H1 (cell line): ENCODE results near the gene LMAN1.

Experiments used
- CREB1 ChIP-seq: IDR thresholded peaks from 2 replicates; pipeline ENCODE4 v1.6.1; 2012; ENCODE audit warnings: inconsistent platforms
- EP300 ChIP-seq, 2 experiments: IDR thresholded peaks; 1 replicate in 1 of 2; 2 replicates in 1 of 2; pipeline ENCODE4 v1.6.1; 2011 to 2012; ENCODE audit warnings: low read depth in 2 of 2, low read length in 2 of 2, mild to moderate bottlenecking in 2 of 2, borderline replicate concordance in 1 of 2, inconsistent platforms in 1 of 2, moderate library complexity in 1 of 2
- EZH2 ChIP-seq: fragments of 200-600 bp; sonication (generic); IDR thresholded peaks from 2 replicates; pipeline ENCODE4 v1.7.1; 2012; ENCODE audit warnings: low read depth, mild to moderate bottlenecking, moderate library complexity, low read length, inconsistent platforms; ENCODE audit not compliant: severe bottlenecking
- GTF2F1 ChIP-seq: IDR thresholded peaks from 2 replicates; pipeline ENCODE4 v1.6.1; 2012; ENCODE audit warnings: low read depth, low read length, improper control_type of control experiment, borderline replicate concordance
- KDM4A ChIP-seq: IDR thresholded peaks from one replicate; pipeline ENCODE4 v1.7.1; 2012; ENCODE audit warnings: low read depth, mild to moderate bottlenecking, moderate library complexity, low read length, inconsistent platforms; ENCODE audit not compliant: severe bottlenecking
- POLR2A ChIP-seq, 2 experiments: IDR thresholded peaks; 1 replicate in 1 of 2; 2 replicates in 1 of 2; pipeline ENCODE4 v1.6.1; 2011; ENCODE audit warnings: low read depth in 2 of 2, low read length in 2 of 2, mild to moderate bottlenecking in 2 of 2; ENCODE audit errors: control extremely low read depth in 1 of 2
- POLR2AphosphoS5 ChIP-seq: IDR thresholded peaks from 2 replicates; pipeline ENCODE4 v1.6.1; 2011; ENCODE audit warnings: low read depth, low read length
- RAD21 ChIP-seq, 2 experiments: IDR thresholded peaks in 1 of 2; conservative IDR thresholded peaks in 1 of 2; 2 replicates each; pipeline ENCODE4 v1.6.1; 2011; ENCODE audit warnings: low read depth in 2 of 2, low read length in 2 of 2, improper control_type of control experiment in 1 of 2, inconsistent platforms in 1 of 2, mild to moderate bottlenecking in 1 of 2, moderate library complexity in 1 of 2
- SP4 ChIP-seq: IDR thresholded peaks from 2 replicates; pipeline ENCODE4 v1.6.1; 2012; ENCODE audit warnings: low read length, inconsistent platforms
- TAF1 ChIP-seq: IDR thresholded peaks from 2 replicates; pipeline ENCODE4 v1.6.1; 2011; ENCODE audit warnings: mild to moderate bottlenecking, low read depth, low read length
- USF2 ChIP-seq: IDR thresholded peaks from 2 replicates; pipeline ENCODE4 v1.6.1; 2011; ENCODE audit warnings: low read length, improper control_type of control experiment
- YY1 ChIP-seq: IDR thresholded peaks from 2 replicates; pipeline ENCODE4 v1.6.1; 2011; ENCODE audit warnings: low read depth, mild to moderate bottlenecking, low read length
- ZNF274 ChIP-seq: IDR thresholded peaks from 2 replicates; pipeline ENCODE4 v1.7.0; 2012; ENCODE audit warnings: low read length, borderline replicate concordance; ENCODE audit errors: extremely low read depth
- TF ChIP-seq, protein P1 (sequence below), 3 experiments: IDR thresholded peaks; 1 replicate in 2 of 3; 2 replicates in 1 of 3; pipeline versions ENCODE4 v1.5.1 to v1.6.1; 2011; ENCODE audit warnings: low read length in 3 of 3, mild to moderate bottlenecking in 3 of 3, inconsistent platforms in 2 of 3, low read depth in 1 of 3, moderate library complexity in 1 of 3; ENCODE audit not compliant: insufficient read depth in 1 of 3; ENCODE audit errors: control extremely low read depth in 1 of 3

- TF ChIP-seq SP4 = no peak
- TF ChIP-seq KDM4A = no peak
- TF ChIP-seq, protein P1, sequence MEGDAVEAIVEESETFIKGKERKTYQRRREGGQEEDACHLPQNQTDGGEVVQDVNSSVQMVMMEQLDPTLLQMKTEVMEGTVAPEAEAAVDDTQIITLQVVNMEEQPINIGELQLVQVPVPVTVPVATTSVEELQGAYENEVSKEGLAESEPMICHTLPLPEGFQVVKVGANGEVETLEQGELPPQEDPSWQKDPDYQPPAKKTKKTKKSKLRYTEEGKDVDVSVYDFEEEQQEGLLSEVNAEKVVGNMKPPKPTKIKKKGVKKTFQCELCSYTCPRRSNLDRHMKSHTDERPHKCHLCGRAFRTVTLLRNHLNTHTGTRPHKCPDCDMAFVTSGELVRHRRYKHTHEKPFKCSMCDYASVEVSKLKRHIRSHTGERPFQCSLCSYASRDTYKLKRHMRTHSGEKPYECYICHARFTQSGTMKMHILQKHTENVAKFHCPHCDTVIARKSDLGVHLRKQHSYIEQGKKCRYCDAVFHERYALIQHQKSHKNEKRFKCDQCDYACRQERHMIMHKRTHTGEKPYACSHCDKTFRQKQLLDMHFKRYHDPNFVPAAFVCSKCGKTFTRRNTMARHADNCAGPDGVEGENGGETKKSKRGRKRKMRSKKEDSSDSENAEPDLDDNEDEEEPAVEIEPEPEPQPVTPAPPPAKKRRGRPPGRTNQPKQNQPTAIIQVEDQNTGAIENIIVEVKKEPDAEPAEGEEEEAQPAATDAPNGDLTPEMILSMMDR (IDR thresholded peaks at IDR 0.05; ENCODE audit: control extremely low read depth in 1 of 3, insufficient read depth in 1 of 3, low read depth in 1 of 3, low read length in 3 of 3) = no peak
- no peak for TF ChIP-seq POLR2A (IDR thresholded peaks at IDR 0.05; ENCODE audit: control extremely low read depth in 1 of 2, low read depth in 2 of 2, low read length in 2 of 2)
- no peak for TF ChIP-seq TAF1
- TF ChIP-seq POLR2AphosphoS5 = no peak
- TF ChIP-seq RAD21 (IDR thresholded peaks at IDR 0.05 in 1 of 2, conservative IDR thresholded peaks at IDR 0.05 in 1 of 2; ENCODE audit: low read depth in 2 of 2, low read length in 2 of 2) = no peak
- no peak for TF ChIP-seq ZNF274
- TF ChIP-seq YY1 = no peak
- no peak for TF ChIP-seq USF2
- TF ChIP-seq EZH2 = no peak
- TF ChIP-seq GTF2F1 = no peak
- no peak for TF ChIP-seq CREB1
- TF ChIP-seq EP300 (IDR thresholded peaks at IDR 0.05; ENCODE audit: borderline replicate concordance in 1 of 2, low read depth in 2 of 2, low read length in 2 of 2) = no peak
Measured at GRCh38 chr18:59354731-59355130, 4.3 kb downstream of the LMAN1 start.
